Stimulated activated CD4-positive, alpha-beta T cell treated with anti-CD3 and anti-CD28 coated beads, TNF-alpha, amount 100 ng/mL, for 24 hours (primary cell): Measurements from ENCODE around the gene GJC1.
A peak's percentile ranks its signal among the peaks of the same experiment; 100 is the strongest.

Experiments
- DNase-seq, 3 experiments: peaks; one replicate each; pipeline ENCODE4 v3.0.0-alpha.2; 2020; ENCODE audit warnings: low read depth in 3 of 3

The GJC1 gene

DNA sequence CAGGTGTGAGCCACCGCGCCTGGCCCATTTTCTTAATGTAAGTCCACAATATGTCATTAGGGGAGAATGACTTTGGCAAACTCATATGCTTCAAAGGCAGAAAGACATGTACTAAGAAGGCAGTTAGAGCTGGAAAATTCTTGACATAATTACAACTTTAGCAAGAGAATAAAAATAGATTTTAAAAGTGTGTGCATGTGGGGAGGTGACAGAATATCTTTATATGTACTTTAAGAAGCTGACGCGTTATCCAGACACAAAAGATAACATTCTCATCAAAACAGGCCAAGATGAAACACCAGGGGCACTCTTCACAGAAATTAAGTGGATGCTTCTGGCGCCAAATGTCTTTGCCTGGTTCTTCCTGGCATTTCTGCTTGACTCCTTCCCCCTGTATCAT is 28.2 kb downstream of the GJC1 start:
- DNase-seq = no peak

- no peak for DNase-seq
These were observed 31.7 kb downstream of the GJC1 start for GRCh38 chr17:44798356-44798755.

DNA sequence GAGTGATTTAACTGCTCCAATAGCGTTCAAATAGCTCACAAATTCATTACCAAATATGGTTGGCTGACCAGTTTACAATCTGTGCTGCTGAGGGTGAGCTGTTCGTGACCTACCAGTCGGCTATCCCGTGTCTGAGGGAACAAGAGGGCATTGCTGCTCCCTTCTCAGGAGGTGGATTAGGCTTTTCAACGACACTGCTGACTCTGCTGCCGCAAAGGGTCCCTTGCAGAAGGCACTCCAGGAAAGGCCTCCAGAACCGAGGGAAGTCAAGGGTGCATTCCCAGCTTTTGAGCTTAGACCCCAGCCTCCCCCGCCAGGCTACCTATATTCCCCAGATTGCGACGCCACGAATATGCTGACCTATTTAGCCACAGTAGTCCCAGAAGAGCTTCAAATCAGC is 32.3 kb downstream of the GJC1 start:
- DNase-seq = no peak

DNA sequence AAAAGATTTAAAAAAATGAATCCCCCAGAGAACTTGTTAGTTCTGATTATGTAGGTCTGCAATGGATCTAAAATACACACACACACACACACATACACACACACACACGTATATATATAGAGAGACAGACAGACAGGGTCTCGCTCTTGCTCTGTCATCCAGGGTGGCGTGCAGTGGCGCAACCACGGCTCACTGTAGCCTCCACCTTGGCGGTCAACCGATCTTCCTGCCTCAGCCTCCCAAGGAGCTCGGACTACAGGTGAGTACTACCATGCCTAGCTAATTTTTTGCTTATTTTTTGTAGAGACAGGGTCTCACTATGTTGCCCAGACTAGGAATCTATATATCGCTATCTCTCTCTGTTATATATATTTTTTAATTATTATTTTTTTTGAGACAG is 33.4 kb downstream of the GJC1 start:
- no peak for DNase-seq

GRCh38 chr17:44795928-44796327 is 34.2 kb downstream of the GJC1 start:
- DNase-seq = no peak

GRCh38 chr17:44795421-44795820 is 34.7 kb downstream of the GJC1 start:
- no peak for DNase-seq

DNA sequence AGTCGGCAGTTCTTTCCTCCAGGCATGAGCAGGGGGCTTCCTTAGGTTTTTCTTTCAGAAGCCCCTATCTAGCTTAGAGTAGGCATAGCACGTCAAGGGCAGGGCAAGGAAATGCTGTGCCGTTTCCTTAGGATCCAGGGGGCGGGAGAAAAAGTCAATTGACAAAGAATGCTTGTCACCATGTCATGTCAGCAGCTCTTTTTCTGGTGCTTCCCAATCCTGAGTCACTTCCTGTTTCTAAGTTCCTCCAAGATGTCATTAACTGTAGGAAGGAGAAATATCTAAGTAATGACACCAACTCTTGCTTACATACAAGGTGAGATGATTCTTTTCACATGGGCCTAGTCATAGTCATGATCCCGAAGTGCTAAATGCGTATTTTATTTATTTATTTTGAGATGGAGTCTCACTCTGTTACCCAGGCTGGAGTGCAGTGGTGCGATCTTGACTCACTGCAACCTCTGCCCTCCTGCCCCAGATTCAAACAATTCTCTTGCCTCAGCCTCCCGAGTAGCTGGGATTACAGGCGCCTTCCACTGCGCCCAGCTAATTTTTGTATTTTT is 35.2 kb downstream of the GJC1 start:
- no peak for DNase-seq

GRCh38 chr17:44793885-44794842 is 35.9 kb downstream of the GJC1 start:
- no peak for DNase-seq

DNA sequence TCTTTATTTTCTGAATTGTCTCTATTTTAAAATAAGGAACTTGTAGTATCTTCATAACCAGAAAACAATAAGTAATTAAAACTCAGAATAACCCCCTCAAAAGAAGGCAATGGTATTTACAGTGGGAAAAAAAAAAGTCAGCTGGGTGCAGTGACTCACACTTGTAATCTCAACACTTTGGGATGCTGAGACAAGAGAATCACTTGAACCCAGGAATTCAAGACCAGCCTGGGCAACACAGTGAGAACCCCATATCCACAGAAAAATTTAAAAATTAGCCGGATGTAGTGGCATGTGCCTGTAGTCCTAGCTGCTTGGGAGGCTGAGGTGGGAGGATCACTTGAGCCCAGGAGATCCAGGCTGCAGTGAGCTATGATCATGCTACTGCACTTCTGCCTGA is 37.8 kb downstream of the GJC1 start:
- DNase-seq = no peak

DNA sequence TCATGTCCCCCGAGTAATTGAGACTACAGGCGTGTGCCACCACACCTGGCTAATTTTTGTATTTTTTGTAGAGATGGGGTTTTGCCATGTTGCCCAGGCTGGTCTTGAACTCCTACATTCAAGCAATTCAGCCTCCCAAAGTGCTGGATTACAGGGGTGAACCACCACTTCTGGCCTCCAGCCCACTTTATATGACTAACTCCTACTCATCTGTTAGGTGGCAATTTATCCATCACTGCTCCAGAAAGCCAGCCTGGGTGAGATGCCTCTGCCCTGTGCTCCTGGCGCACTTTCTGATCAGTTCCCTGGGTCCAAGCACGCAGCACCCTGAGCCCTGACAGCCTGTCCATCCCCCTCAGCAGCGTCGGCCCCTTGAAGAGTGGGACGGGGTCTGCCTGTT is 41.9 kb downstream of the GJC1 start:
- no peak for DNase-seq

DNA sequence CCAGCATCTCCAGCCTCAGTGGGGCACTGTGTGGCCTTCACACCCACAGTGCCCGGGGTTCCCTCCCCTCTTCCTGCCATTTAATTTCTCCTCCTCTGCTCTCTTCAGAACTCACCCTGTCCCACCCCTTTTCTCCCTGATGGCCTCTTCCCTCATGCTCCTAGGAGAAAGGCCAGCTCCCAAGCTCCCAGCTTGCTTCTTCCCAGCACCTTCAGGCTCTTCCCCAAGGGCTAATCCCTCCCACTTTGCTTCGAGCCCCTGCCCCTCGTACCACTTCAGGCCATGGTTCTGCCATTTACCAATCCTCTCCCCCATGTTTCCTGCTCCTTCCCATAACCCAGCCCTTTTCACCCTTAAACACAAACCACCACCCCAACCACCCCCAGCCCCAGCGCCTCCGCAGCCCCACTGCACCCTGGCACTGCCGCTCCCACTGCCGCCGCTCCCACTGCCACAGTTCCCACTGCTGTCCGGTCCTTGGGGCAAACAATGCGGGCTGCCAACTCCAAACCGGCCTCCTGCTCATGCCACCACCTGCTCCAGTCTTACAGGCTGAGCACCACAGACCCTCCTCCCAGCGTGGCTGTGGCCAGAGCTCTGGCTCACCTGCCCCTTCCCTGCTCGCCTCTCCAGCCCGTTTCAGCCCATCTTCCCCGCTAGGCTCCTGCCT is 42.7 kb downstream of the GJC1 start:
- DNase-seq = no peak

DNA sequence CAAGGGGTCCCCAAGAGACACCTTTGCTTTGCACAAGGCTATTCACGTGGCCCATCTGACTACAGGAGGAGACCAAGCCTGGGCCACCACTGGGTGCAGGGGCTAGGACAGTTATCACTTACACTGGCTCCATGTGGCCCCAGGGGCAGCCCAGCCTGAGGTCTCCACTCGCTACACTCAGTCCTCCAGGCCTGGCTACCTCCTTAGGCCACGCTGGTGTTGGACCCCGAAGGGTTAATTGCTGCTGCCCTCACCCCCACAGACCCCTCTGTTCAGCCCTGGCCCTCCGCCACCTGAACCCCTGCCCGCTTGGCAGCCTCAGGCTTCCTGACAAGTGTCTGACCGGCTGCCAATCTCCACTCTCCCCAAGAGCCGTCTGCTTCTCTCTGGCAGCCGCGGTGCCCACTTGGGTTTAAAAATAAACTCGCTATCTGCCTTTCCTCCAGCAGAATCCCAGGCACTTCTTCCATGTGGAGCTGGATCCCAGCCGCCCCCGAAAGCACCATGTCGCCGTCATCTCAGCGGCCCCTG is 43.5 kb downstream of the GJC1 start:
- no peak for DNase-seq

DNA sequence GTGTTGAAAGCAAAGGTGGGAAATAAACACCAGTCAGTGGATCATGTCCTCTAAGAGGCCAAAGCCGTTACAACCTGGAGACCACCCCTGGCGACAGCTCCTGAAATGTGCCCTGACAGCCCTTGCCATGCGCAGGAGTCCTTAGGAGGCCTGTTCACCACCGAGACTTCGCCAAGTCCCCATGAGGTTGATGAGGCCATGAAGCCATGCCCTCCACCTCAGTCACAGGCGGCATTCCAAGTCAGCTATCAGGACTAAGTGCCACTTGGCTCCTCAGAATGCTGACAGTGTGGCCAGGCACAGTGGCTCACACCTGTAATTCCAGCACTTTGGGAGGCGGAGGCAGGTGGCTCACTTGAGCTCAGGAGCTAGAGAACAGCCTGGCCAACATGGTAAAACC is 44.2 kb downstream of the GJC1 start:
- no peak for DNase-seq

GRCh38 chr17:44782326-44782850 is 47.7 kb downstream of the GJC1 start:
- DNase-seq = no peak

GRCh38 chr17:44781551-44782325 is 48.3 kb downstream of the GJC1 start:
- DNase-seq = no peak

- no peak for DNase-seq
These were observed 49.1 kb downstream of the GJC1 start for GRCh38 chr17:44780845-44781480.

DNA sequence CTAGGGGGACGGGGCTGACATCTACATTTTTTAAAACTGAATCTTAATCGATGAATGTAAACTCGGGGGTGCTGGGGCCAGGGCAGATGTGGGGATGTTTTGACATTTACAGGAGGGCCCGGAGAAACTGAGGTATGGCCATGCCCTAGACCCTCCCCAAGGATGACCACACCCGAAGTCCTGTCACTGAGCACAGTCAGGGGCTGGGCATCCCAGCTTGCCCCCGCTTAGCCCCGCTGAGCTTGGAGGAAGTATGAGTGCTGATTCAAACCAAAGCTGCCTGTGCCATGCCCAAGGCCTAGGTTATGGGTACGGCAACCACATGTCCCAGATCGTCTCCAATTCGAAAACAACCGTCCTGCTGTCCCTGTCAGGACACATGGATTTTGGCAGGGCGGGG is 49.9 kb downstream of the GJC1 start:
- DNase-seq = no peak

DNA sequence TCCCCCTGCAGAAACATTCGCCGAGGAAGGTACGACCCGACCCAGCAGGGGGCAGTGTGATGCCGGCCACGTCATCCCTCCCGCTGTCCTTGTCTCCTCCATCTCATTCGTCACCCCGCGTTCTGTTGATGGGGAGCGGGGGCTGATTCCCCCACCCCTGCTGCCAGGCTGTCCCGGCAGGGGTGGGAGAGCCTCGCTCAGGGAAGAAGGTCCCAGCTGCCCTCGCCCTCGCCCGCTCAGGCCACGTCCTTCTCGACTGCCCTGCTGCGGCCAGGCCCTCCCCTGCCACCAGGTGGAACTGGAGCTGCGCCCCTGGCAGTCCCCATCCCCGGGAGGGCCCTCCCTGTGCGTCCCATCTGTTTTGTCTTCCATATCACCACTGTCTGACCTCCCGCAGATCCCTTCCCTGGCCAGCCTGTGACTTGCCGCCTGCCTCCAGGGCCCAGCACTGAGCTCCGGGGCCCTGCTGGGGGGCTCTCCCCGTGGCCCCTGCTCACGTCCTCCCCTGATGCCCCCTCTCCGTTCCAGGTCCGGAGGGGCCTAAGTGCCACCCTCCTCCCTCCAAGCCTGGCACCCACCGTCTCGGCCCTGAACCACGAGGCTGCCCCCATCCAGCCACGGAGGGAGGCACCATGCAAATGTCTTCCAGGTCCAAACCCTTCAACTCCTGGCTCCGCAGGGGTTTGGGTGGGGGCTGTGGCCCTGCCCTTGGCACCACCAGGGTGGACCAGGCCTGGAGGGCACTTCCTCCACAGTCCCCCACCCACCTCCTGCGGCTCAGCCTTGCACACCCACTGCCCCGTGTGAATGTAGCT is 50.7 kb downstream of the GJC1 start:
- peak; percentile 69 to 84 (median 69) for DNase-seq

- no peak for DNase-seq
These were observed 51.4 kb downstream of the GJC1 start for GRCh38 chr17:44778656-44779210.
